ENCODE measurements around the gene OR14A16.

OR14A16 gene

DNA sequence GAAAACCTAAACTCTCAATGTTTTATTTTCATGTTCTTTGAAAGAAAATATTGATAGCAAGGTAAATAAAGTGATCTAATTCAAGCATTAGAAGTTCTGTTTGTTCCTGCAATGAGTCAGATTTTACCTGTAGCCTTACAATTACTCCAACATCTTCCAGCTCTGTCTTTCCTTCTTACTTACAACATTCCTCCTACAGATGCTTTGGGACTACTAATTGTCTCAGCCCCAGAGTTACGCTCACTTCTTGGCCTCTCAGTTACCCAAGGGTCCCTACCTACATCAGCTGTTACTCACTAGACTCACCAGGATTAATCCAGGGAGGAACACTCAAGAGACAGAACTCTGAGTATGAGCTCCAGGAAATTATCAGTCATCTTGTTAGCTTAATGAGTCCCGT, 26.4 kb downstream of the OR14A16 start:
- DNase-seq (ENCODE audit: low read depth): no peak
- H3K4me3 ChIP-seq (ENCODE audit: low read depth, low read length): no peak overlapping the region
- no peak for TF ChIP-seq CTCF (IDR thresholded peaks at IDR 0.05; ENCODE audit: control insufficient read depth, extremely low read depth, insufficient read depth)

- no peak overlapping the region for H3K4me3 ChIP-seq (ENCODE audit: low read depth, low read length)
- TF ChIP-seq CTCF (IDR thresholded peaks at IDR 0.05; ENCODE audit: control insufficient read depth, extremely low read depth, insufficient read depth): no peak
- no peak for DNase-seq (ENCODE audit: low read depth)
These were observed 54.3 kb downstream of the OR14A16 start for GRCh38 chr1:247769603-247770002.
